ENCODE data around the gene LTB4R.

Gene LTB4R

DNA sequence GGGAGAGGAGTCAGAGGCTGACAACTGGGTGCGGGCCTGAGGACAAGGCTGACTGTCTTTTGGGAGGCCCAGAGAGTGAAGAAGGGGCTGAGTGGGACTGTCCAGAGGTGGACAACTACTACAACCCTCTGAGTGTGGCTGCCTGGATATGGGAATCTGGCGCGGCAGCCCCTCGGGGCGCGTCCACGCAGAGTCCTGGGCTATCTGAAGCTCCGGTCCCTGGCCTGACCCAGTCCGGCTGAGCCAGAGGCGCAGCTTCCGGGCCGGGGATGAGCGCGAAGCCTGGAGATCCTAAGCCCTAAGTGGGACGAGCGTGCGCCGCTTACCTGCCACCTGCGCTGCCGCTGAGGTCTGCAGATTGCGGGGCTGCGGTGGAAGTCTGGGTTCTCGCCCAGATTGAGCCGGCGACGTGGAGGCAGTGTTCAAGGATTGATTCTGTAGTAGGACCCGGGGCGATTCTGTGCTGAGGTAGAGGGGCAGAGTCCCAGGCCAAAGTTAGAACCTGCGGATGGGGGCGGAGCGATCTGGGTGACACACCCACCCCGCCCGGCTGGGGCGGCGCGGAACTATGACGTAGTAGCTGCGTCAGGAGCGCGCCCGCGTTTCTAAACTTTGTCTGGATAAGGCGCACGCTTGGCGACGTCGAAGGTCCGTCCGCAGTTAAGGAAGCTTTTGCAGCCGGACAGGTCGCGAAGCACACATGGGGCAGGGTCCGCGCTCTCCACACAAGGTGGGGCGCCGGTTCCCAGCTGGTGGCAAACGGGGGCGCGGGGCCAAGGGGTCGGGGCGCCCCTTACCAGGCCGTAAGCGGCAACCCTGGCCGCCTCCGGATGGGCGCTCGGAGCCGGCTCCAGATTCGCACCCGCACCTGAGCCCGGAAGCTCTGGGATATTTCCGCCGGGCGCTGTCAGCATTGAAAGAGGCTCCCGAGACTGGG lies 11.8 kb upstream of the LTB4R start, which contains the start of the genes DHRS1 and NOP9:
Gene DHRS1 (minus strand): TSS at position 526 of the 937 bp plus-strand sequence. CDS start 674 bp downstream, outside the sequence.
Gene NOP9 (plus strand): TSS at position 596 of the 937 bp plus-strand sequence. CDS start 105 bp downstream, at position 701.
- TF ChIP-seq, protein P1, sequence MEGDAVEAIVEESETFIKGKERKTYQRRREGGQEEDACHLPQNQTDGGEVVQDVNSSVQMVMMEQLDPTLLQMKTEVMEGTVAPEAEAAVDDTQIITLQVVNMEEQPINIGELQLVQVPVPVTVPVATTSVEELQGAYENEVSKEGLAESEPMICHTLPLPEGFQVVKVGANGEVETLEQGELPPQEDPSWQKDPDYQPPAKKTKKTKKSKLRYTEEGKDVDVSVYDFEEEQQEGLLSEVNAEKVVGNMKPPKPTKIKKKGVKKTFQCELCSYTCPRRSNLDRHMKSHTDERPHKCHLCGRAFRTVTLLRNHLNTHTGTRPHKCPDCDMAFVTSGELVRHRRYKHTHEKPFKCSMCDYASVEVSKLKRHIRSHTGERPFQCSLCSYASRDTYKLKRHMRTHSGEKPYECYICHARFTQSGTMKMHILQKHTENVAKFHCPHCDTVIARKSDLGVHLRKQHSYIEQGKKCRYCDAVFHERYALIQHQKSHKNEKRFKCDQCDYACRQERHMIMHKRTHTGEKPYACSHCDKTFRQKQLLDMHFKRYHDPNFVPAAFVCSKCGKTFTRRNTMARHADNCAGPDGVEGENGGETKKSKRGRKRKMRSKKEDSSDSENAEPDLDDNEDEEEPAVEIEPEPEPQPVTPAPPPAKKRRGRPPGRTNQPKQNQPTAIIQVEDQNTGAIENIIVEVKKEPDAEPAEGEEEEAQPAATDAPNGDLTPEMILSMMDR (IDR thresholded peaks at IDR 0.05; ENCODE audit: control insufficient read depth, extremely low read depth, insufficient read depth) = no peak
- DNase-seq (ENCODE audit: low read depth) = peak; percentile 76
- peak within 1 kb of the TSS; percentile 98 for H3K4me3 ChIP-seq (ENCODE audit: low read depth, low read length)

DNA sequence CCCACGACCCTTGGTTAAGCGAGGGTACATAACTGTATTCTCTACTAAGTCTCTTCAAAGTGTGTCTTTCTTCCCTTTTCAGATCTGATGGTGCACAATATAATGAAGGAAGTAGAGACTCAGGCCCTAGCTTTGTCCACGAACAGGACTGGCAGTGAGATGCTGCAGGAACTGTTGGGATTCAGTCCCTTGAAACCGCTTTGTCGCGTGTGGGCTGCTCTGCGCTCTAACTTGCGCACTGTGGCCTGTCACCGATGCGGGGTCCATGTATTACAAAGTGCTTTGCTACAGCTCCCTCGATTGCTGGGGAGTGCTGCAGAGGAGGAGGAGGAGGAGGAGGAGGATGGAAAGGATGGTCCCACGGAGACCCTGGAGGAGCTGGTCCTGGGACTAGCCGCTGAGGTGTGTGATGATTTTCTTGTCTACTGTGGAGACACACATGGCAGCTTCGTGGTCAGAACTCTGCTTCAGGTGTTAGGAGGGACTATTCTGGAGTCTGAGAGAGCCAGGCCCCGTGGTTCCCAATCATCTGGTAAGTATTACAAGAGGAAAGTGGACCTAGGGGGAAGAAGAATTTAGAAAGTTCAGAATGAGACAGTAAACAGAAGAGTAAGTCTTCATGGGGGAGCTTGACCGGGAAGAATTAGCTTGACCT lies 10.8 kb upstream of the LTB4R start:
- DNase-seq (ENCODE audit: low read depth) = no peak
- peak overlapping the region; percentile 98 for H3K4me3 ChIP-seq (ENCODE audit: low read depth, low read length)
- TF ChIP-seq, protein P1 (IDR thresholded peaks at IDR 0.05; ENCODE audit: control insufficient read depth, extremely low read depth, insufficient read depth) = no peak

DNA sequence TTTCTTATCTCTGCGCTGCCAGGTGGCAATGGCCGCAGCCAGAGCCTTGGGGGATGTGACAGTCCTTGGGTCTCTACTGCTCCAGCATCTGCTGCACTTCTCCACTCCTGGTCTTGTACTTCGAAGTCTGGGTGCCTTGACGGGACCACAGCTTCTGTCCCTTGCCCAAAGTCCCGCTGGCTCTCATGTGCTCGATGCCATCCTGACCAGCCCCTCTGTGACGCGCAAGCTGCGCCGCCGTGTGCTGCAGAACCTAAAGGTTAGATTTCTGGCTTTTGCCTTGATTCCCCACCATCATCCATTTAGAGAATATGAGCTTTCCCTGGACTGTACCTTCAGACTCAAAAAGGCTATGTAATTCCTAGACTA lies 7.3 kb upstream of the LTB4R start:
- H3K4me3 ChIP-seq (ENCODE audit: low read depth, low read length) = no peak overlapping the region
- TF ChIP-seq, protein P1 (IDR thresholded peaks at IDR 0.05; ENCODE audit: control insufficient read depth, extremely low read depth, insufficient read depth) = no peak
- DNase-seq (ENCODE audit: low read depth) = no peak

DNA sequence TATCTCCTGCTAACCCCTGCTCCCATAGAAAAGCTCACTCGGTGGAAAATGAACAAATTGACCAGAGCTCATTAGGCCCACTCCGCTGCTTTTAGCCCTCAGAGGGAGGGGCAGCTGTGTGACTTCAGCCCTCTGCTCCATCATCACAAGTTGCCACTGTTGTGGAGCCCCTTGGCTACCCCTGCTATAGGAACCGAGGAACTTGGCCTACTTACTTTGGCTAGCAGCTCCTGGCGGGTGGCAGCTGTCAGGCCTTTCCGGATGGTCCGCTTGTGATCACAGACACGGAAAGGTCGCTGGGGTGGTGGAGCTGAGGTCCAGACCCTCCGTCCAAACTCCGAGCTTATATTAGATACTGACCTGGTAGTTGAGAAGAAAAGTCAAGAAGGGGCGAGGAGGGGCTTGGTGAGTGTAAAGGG lies 4.1 kb upstream of the LTB4R start:
- DNase-seq (ENCODE audit: low read depth) = no peak
- TF ChIP-seq, protein P1 (IDR thresholded peaks at IDR 0.05; ENCODE audit: control insufficient read depth, extremely low read depth, insufficient read depth) = no peak

DNA sequence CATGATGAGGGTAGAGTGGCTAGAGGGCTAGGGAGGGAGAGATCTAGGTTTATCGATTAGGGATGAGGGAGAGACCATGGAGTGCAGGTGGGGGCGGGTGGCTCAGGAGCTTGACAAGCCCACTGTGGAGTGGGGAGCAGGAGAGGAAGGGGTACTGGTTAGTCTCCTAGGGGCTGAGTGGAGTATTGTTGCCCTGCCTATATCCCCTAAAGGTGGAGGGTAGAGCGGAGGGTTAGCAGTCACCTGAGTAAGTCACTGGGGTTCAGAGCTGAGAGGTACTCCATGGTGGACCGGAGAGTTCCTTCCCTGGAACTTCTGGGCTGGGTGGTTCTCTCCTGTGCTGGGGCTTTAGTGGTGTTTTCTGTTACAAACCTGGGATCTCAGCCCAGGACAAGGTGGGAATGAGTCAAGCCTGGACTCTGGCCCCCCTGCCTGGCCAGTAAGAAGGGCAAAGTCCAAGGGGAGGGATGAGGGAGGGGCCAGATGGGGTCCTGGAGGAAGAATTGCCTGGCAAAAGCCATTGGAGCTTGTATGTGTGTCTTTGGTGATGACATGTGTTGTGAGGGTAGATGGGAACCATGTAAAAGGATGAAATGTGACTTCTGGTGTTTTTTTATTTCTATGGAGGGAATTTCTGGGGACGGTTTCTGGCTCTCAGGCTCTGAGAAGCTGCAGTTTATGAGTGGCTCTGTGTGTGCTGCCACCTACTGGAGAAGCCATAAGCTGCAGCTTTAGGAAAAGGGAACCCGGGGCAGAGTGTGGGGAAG lies 3.5 kb upstream of the LTB4R start, which contains the start of gene CIDEB:
Gene CIDEB (minus strand): TSS at position 403 of the 767 bp plus-strand sequence. CDS start 119 bp downstream, at position 284.
- H3K4me3 ChIP-seq (ENCODE audit: low read depth, low read length) = no peak within 1 kb of the TSS
- DNase-seq (ENCODE audit: low read depth) = no peak
- TF ChIP-seq, protein P1 (IDR thresholded peaks at IDR 0.05; ENCODE audit: control insufficient read depth, extremely low read depth, insufficient read depth) = peak; percentile 85

More for the DNA sequence above, 4.1 kb upstream of the LTB4R start:
- no peak overlapping the region for H3K4me3 ChIP-seq (ENCODE audit: low read depth, low read length)

DNA sequence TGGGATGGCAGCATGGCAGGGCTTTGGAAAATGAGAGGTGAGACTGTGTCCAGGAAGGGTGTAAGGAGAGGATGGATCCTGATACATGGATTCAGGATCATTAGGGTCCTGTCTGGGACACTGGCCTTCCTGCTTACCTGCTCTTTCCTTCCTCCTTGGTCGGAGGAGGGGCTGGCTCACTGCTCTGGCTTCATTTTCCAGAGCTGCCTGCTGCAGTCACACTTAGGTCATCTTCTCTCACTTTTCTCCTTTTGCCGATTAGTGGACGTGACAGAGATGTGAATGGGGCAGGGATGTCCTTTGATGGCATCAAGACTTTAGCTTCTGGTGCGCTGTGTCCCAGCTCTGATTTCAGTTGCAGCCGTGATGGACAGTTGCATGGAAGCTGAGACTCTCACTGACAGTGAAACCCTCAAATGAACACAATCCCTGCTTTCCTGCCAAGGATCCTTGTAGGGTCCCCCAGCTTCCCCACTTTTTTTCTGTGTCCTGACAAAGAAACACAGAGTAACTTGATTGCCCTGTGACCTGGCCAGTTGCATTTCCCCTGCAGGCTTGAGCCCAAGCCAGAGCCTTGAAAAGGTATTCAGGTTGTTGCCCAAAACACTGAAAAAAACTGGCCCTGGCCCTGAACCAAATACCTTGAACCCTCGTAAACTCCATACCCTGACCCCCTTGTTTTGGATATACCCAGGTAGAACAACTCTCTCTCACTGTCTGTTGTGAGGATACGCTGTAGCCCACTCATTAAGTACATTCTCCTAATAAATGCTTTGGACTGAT lies 2.8 kb upstream of the LTB4R start:
- TF ChIP-seq, protein P1 (IDR thresholded peaks at IDR 0.05; ENCODE audit: control insufficient read depth, extremely low read depth, insufficient read depth) = no peak
- no peak overlapping the region for H3K4me3 ChIP-seq (ENCODE audit: low read depth, low read length)
- no peak for DNase-seq (ENCODE audit: low read depth)

Measured in LNCaP clone FGC (cell line).